Activated CD8-positive, alpha-beta T cell treated with anti-CD3 and anti-CD28 coated beads for 36 hours (primary cell): ENCODE measurements around the gene CGB3. TPM values are rescaled to one million over a fixed set of nuclear protein-coding genes. Genes with fewer than 3 reads are reported as not detected.

ENCODE experiments used
- ATAC-seq: fragments of 200-7000 bp; cut with Tn5 transposase; one replicate; pipeline ENCODE4 v1.10.0; 2021; ENCODE audit warnings: mild to moderate bottlenecking, moderate library complexity
- CTCF ChIA-PET: fragments of 350-600 bp; sonication (Branson Sonifier 250); formaldehyde crosslinking; loops from one replicate; lab custom pipeline; 2021; ENCODE audit warnings: antibody characterized with exemption; lab: Charles Lee
- POLR2A ChIA-PET: fragments of 350-600 bp; sonication (Branson Sonifier 250); formaldehyde crosslinking; loops from one replicate; lab custom pipeline; 2021; ENCODE audit warnings: antibody characterized with exemption; lab: Charles Lee
- DNase-seq: peaks from one replicate; pipeline ENCODE4 v3.0.0-alpha.2; 2020
- H3K27ac Mint-ChIP-seq: one replicate; pipeline ENCODE4 v1.8.0; 2021; ENCODE audit warnings: mild to moderate bottlenecking, mixed read lengths
- H3K27me3 Mint-ChIP-seq: one replicate; pipeline ENCODE4 v1.8.0; 2021; ENCODE audit warnings: mixed read lengths
- H3K36me3 Mint-ChIP-seq: one replicate; pipeline ENCODE4 v1.8.0; 2021; ENCODE audit warnings: low read depth, mixed read lengths
- H3K4me1 Mint-ChIP-seq: one replicate; pipeline ENCODE4 v1.8.0; 2021; ENCODE audit warnings: low read depth, mixed read lengths
- H3K4me3 Mint-ChIP-seq: one replicate; pipeline ENCODE4 v1.8.0; 2021; ENCODE audit warnings: mild to moderate bottlenecking, moderate library complexity, mixed read lengths
- H3K9me3 Mint-ChIP-seq: one replicate; pipeline ENCODE4 v1.8.0; 2021; ENCODE audit warnings: mixed read lengths
- CTCF ChIP-seq: fragments of 200-600 bp; IDR thresholded peaks from one replicate; pipeline ENCODE4 v1.8.0; 2022; ENCODE audit warnings: antibody characterized with exemption, mild to moderate bottlenecking
- intact Hi-C: fragments of 100-400 bp; cut with micrococcal nuclease; formaldehyde crosslinking; loops from one replicate; pipeline ENCODE4 v1.10.0; 2022
- total RNA-seq, 2 experiments: library from RNA; stranded (reverse); gene quantifications; one replicate each; pipeline ENCODE4 v1.2.3, GENCODE V29; 2021

The CGB3 gene
- total RNA-seq, 2 experiments from 2014 or later, result not detected

GRCh38 chr19:49004964-49005614, 19.0 kb downstream of the CGB3 start:
- no peak overlapping the region for H3K4me3 Mint-ChIP-seq
- intact Hi-C loops, result no loop called here
- POLR2A ChIA-PET, result interaction anchor here (1.3 to 2.1 kb wide), 2 partner anchors 11 to 12 kb away, joined by 4 to 8 read pairs; partner anchors contain the start of genes LHB and RUVBL2
- H3K9me3 Mint-ChIP-seq, result no peaks in the 10 kb centered on the region
- CTCF ChIA-PET, result interaction anchor here (1.8 to 2.2 kb wide), 2 partner anchors 12 to 35 kb away, joined by 6 to 7 read pairs; partner anchors contain the start of genes GYS1 and RUVBL2
- no peaks in the 10 kb centered on the region for H3K27me3 Mint-ChIP-seq
- H3K36me3 Mint-ChIP-seq, result peaks cover 25% of the 10 kb centered on the region
- ATAC-seq, result no peak
- H3K27ac Mint-ChIP-seq, result no peak overlapping the region
- H3K4me1 Mint-ChIP-seq, result no peaks in the 10 kb centered on the region
- DNase-seq, result no peak
- TF ChIP-seq CTCF, result no peak

GRCh38 chr19:49004133-49004532, 20.0 kb downstream of the CGB3 start:
- intact Hi-C loops, result no loop called here
- Mint-ChIP-seq H3K4me3 (no peak overlapping the region), H3K4me1 (peaks cover 6% of the 10 kb centered on the region), H3K27me3 (no peaks in the 10 kb centered on the region), H3K27ac (no peak overlapping the region), H3K36me3 (peaks cover 33% of the 10 kb centered on the region), H3K9me3 (no peaks in the 10 kb centered on the region)
- POLR2A ChIA-PET, result no interaction called here
- CTCF ChIA-PET, result interaction anchor here (1.8 kb wide), 1 partner anchor 11 kb away, joined by 6 read pairs; the partner anchor contains the start of genes GYS1 and RUVBL2
- DNase-seq (no peak), ATAC-seq (no peak)
- no peak for TF ChIP-seq CTCF

- ATAC-seq (peak; percentile 87), DNase-seq (peak; percentile 77)
- intact Hi-C loops, result no loop called here
- Mint-ChIP-seq H3K36me3 (peaks cover 35% of the 10 kb centered on the region), H3K27me3 (no peaks in the 10 kb centered on the region), H3K9me3 (no peaks in the 10 kb centered on the region), H3K4me1 (peaks cover 25% of the 10 kb centered on the region), H3K4me3 (no peak overlapping the region), H3K27ac (no peak overlapping the region)
- POLR2A ChIA-PET, result interaction anchor here (0.8 kb wide), 2 partner anchors 93 to 147 kb away, joined by 4 to 5 read pairs; no protein-coding TSS in a partner anchor
- CTCF ChIA-PET, result interaction anchor here (0.7 to 2.0 kb wide), 18 partner anchors 8 to 227 kb away, joined by 3 to 11 read pairs (median 5); a partner anchor contains a TSS
- peak; percentile 57 for TF ChIP-seq CTCF
Observed at GRCh38 chr19:48999481-49000325, 24.4 kb downstream of the CGB3 start.

GRCh38 chr19:48997972-48998371, 26.2 kb downstream of the CGB3 start:
- TF ChIP-seq CTCF, result peak; percentile 69
- ChIA-PET POLR2A (interaction anchor here (0.6 to 2.1 kb wide), 3 partner anchors 21 to 142 kb away, joined by 3 to 4 read pairs (median 3); no protein-coding TSS in a partner anchor), CTCF (interaction anchor here (0.5 to 1.7 kb wide), 14 partner anchors 9 to 97 kb away, joined by 3 to 6 read pairs (median 4); partner anchors contain the start of gene CGB7)
- Mint-ChIP-seq H3K36me3 (peaks cover 29% of the 10 kb centered on the region), H3K27me3 (no peaks in the 10 kb centered on the region), H3K9me3 (no peaks in the 10 kb centered on the region), H3K4me1 (peaks cover 32% of the 10 kb centered on the region), H3K27ac (no peak overlapping the region), H3K4me3 (no peak overlapping the region)
- peak; percentile 79 for DNase-seq
- intact Hi-C loops, result no loop called here
- no peak for ATAC-seq
